Pancreas (tissue), 10 donors: ENCODE measurements around the gene PRKCE. TPM values are rescaled to one million over a fixed set of nuclear protein-coding genes. Genes with fewer than 3 reads are reported as not detected.
"Not testable (repeated sequence)": the region's sequence is repeated elsewhere in the genome, so short reads cannot be mapped to it uniquely, and the experiment has no call there.

Experiments used
- ATAC-seq, 4 donors: fragments of 200-7000 bp; cut with Tn5 transposase; one replicate each; pipeline versions ENCODE4 v1.8.0 to v1.9.1; 2020; ENCODE audit warnings: mild to moderate bottlenecking in 4 of 4, moderate library complexity in 4 of 4
- DNase-seq, 6 donors: peaks; one replicate each; pipeline ENCODE4 v3.0.0-alpha.2; 2020
- FAIRE-seq: peaks from 2 replicates; lab custom pipeline; 2012; peaks lifted over from hg19 to GRCh38; lab: Jason Lieb, UNC
- H3K27ac ChIP-seq, 4 donors: fragments of 200-600 bp; sonication (generic); 1 replicate in 3 of 4; 2 replicates in 1 of 4; pipeline versions ENCODE4 v1.5.0 to v1.8.0; 2020
- H3K27me3 ChIP-seq, 4 donors: fragments of 200-600 bp; one replicate each; pipeline ENCODE4 v1.8.0; 2021
- H3K36me3 ChIP-seq, 3 donors: fragments of 200-600 bp; sonication (generic) in 1 of 3; one replicate each; pipeline versions ENCODE4 v1.5.0 to v1.8.0; 2020 to 2021
- H3K4me1 ChIP-seq, 3 donors: fragments of 200-600 bp; one replicate each; pipeline ENCODE4 v1.8.0; 2021
- H3K4me3 ChIP-seq, 4 donors: fragments of 200-600 bp; sonication (generic) in 2 of 4; one replicate each; pipeline versions ENCODE4 v1.5.0 to v1.8.0; 2020 to 2021
- H3K9me3 ChIP-seq, 4 donors: fragments of 200-600 bp; one replicate each; pipeline ENCODE4 v1.8.0; 2021
- CTCF ChIP-seq, 4 donors: fragments of 200-600 bp; sonication (generic) in 3 of 4; IDR thresholded peaks; one replicate each; pipeline versions ENCODE4 v1.5.0 to v1.8.0; 2021; ENCODE audit warnings: antibody characterized with exemption in 4 of 4
- WGBS, 2 donors: extraction: QIAGEN DNeasy Blood & Tissue Kit; methylation state at CpG; one replicate each; pipeline ENCODE4 v1.1.7; 2013; 5-methylcytosine and 5-hydroxymethylcytosine counted together
- intact Hi-C, 3 donors: fragments of 100-400 bp; cut with DNase I; formaldehyde crosslinking; loops; one replicate each; pipeline versions ENCODE4 v1.11.1 to v1.14.2; 2022
- polyA plus RNA-seq, 2 donors: library from polyadenylated mRNA; stranded (reverse); fragments of 200-250 nt; gene quantifications; one replicate each; pipeline ENCODE4 v1.2.3, GENCODE V29; 2013
- total RNA-seq, 6 donors: library from RNA; stranded (reverse); fragmentation: NEBNext Ultra II Directional in 4 of 6; extraction: Animal tissue kit (Norgen Biotek cat#: 25700) in 4 of 6; gene quantifications; one replicate each; pipeline versions ENCODE4 v1.2.1 to v1.2.4, GENCODE V29; 2021 to 2023
- donor health status: healthy with polysubstance abuse.
- donor health status: DM: no; HTN: no; CAD: no; lungs with moderate emphysema.
- donor health status: DM: no; HTN: no; CAD: no.
- donor health status: control.
- donor health status: control.
- donor health status: Bipolar disorder and iron deficiency.
- donor health status: DM: yes; HTN: yes; CAD: no.
- donor health status: DM: no; HTN: no; CAD: no.
- donor health status: DM: no; HTN: no; CAD: no.
- donor health status: DM: yes; HTN: yes; CAD: no.

The PRKCE gene
- total and polyA plus RNA-seq, 8 donors = 4.0 to 19.4 (median 10.0) TPM

- Histone ChIP-seq H3K9me3 (no peaks in the 10 kb centered on the region), H3K36me3 (no peaks in the 10 kb centered on the region), H3K27ac (no peak overlapping the region), H3K27me3 (no peaks in the 10 kb centered on the region), H3K4me1 (no peaks in the 10 kb centered on the region), H3K4me3 (no peak overlapping the region)
- intact Hi-C loops = no loop called here
- DNase-seq = no peak
- no peak for TF ChIP-seq CTCF (IDR thresholded peaks at IDR 0.05)
- FAIRE-seq = no peak
- 91 to 94% methylated on average over 3 of the region's 3 CpGs for WGBS, 2 donors
- ATAC-seq = peak in 1 of 4 donors; percentile 22
Measured at GRCh38 chr2:45712570-45712969, 61.1 kb downstream of the PRKCE start.

GRCh38 chr2:45713136-45713535 is 61.7 kb downstream of the PRKCE start:
- intact Hi-C loops = no loop called here
- Histone ChIP-seq H3K36me3 (no peaks in the 10 kb centered on the region), H3K9me3 (no peaks in the 10 kb centered on the region), H3K4me1 (no peaks in the 10 kb centered on the region), H3K27ac (no peak overlapping the region), H3K4me3 (no peak overlapping the region), H3K27me3 (no peaks in the 10 kb centered on the region)
- 86 to 94% methylated on average over 4 of the region's 4 CpGs for WGBS, 2 donors
- no peak for TF ChIP-seq CTCF (IDR thresholded peaks at IDR 0.05)
- DNase-seq (no peak), FAIRE-seq (no peak), ATAC-seq (no peak)

- no peak for FAIRE-seq
Measured at GRCh38 chr2:45713591-45713990, 62.1 kb downstream of the PRKCE start.

GRCh38 chr2:45714679-45715078 is 63.2 kb downstream of the PRKCE start:
- H3K27me3 ChIP-seq = no peaks in the 10 kb centered on the region
- no peaks in the 10 kb centered on the region for H3K9me3 ChIP-seq
- WGBS, 2 donors = 94 to 97% methylated on average over 3 of the region's 3 CpGs
- no peak overlapping the region for H3K4me3 ChIP-seq
- DNase-seq (no peak), FAIRE-seq (no peak), ATAC-seq (no peak)
- intact Hi-C loops = no loop called here
- no peaks in the 10 kb centered on the region for H3K4me1 ChIP-seq
- H3K27ac ChIP-seq = no peak overlapping the region
- no peak for TF ChIP-seq CTCF (IDR thresholded peaks at IDR 0.05)
- no peaks in the 10 kb centered on the region for H3K36me3 ChIP-seq

More at GRCh38 chr2:45713591-45713990, 62.1 kb downstream of the PRKCE start:
- no peaks in the 10 kb centered on the region for H3K36me3 ChIP-seq
- H3K27me3 ChIP-seq = no peaks in the 10 kb centered on the region
- DNase-seq (no peak), ATAC-seq (no peak)
- intact Hi-C loops = no loop called here
- H3K4me3 ChIP-seq = no peak overlapping the region
- H3K4me1 ChIP-seq = no peaks in the 10 kb centered on the region
- no peaks in the 10 kb centered on the region for H3K9me3 ChIP-seq
- no peak overlapping the region for H3K27ac ChIP-seq
- no peak for TF ChIP-seq CTCF (IDR thresholded peaks at IDR 0.05)

- Histone ChIP-seq H3K27me3 (no peaks in the 10 kb centered on the region), H3K4me3 (no peak overlapping the region), H3K4me1 (no peaks in the 10 kb centered on the region), H3K27ac (no peak overlapping the region), H3K9me3 (no peaks in the 10 kb centered on the region), H3K36me3 (no peaks in the 10 kb centered on the region)
- intact Hi-C loops = no loop called here
- ATAC-seq (no peak), FAIRE-seq (no peak), DNase-seq (no peak)
- 91 to 94% methylated on average over 5 of the region's 5 CpGs for WGBS, 2 donors
- TF ChIP-seq CTCF (IDR thresholded peaks at IDR 0.05) = no peak
Measured at GRCh38 chr2:45715601-45716379, 64.3 kb downstream of the PRKCE start.

- H3K27ac ChIP-seq, ATAC-seq: not testable (repeated sequence)
- 89 to 90% methylated on average over 1 of the region's 1 CpG for WGBS, 2 donors
Measured at GRCh38 chr2:45716432-45716831, 65.0 kb downstream of the PRKCE start.

More at GRCh38 chr2:45716432-45716831, 65.0 kb downstream of the PRKCE start:
- H3K4me3 ChIP-seq, H3K9me3 ChIP-seq, H3K4me1 ChIP-seq, FAIRE-seq, DNase-seq, H3K36me3 ChIP-seq, H3K27me3 ChIP-seq, intact Hi-C loops: not testable (repeated sequence)
